Fibroblast of lung (primary cell): Measurements from ENCODE around the gene DDR2.

Experiments used
- CTCF ChIP-seq, 2 donors: IDR thresholded peaks in 1 of 2; conservative IDR thresholded peaks in 1 of 2; 1 replicate in 1 of 2; 2 replicates in 1 of 2; pipeline ENCODE4 v1.5.1; 2011 to 2012; ENCODE audit warnings: low read length in 2 of 2, control low read depth in 1 of 2, inconsistent platforms in 1 of 2, low read depth in 1 of 2, mild to moderate bottlenecking in 1 of 2
- EZH2 ChIP-seq: IDR thresholded peaks from 2 replicates; pipeline ENCODE4 v1.5.1; 2012; ENCODE audit warnings: low read length, control low read depth, mild to moderate bottlenecking; ENCODE audit errors: missing control alignments

- TF ChIP-seq CTCF (conservative IDR thresholded peaks at IDR 0.05 in 1 of 2, IDR thresholded peaks at IDR 0.05 in 1 of 2; ENCODE audit: low read depth in 1 of 2, low read length in 2 of 2): no peak
- no peak for TF ChIP-seq EZH2
Measured at GRCh38 chr1:162706606-162707005, 74.3 kb downstream of the DDR2 start.
